ENCODE measurements around the gene HPSE2.

HPSE2 gene

DNA sequence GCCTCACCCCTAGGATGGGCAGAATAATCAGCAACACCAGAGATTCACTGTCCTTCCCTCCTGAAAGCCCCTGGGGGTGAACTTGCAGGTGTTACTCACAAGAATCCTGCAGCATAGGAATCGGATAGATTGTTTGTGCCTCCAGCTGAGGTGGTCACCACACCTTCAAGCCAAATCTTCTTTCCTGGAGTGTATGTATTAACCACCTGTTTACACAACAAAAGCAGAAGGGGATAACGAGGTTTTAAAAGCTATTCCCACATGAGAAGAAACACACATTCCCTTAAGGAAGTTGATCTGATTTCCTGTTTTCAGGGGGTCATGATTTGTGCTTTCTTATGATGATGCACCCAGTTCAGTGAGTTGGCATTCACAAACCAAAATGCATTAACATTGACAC, 615.1 kb downstream of the HPSE2 start:
- no peak for DNase-seq (ENCODE audit: low spot score)

- DNase-seq (ENCODE audit: low spot score) = no peak
Observed at GRCh38 chr10:98619446-98619845, 616.2 kb downstream of the HPSE2 start.

DNA sequence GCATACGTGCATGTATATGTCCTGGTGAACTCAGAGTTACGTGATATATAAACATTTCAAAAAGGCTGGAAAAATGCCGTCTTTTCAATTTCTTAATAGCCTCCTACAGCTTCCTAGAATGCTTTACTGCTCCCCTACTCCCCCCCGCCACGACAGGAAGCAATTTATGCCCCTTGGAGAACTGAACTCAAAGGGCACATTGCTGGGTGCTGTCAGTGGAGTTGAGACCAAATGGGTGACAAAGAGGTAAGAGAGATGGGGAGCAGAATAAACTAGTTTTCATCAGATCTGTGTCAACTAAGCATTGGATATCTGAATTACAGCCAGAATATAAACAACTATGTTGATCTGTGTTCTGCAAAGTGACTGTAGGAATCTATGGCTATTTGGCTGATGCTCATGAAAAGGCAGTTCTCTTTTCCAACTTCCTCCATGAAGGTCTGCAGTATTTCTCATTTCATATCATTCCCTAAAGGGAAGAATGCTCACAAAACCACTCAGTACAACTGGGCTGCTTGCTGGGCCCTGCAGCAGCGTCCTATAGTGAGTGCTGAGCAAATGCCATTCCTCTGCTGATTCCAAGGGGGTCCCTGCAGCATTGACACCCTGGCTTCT, 617.6 kb downstream of the HPSE2 start:
- DNase-seq (ENCODE audit: low spot score) = no peak

GRCh38 chr10:98613446-98613845, 622.2 kb downstream of the HPSE2 start:
- DNase-seq (ENCODE audit: low spot score) = no peak

GRCh38 chr10:98611436-98611835, 624.2 kb downstream of the HPSE2 start:
- no peak for DNase-seq (ENCODE audit: low spot score)

- no peak for DNase-seq (ENCODE audit: low spot score)
Observed at GRCh38 chr10:98610836-98611235, 624.8 kb downstream of the HPSE2 start.

DNA sequence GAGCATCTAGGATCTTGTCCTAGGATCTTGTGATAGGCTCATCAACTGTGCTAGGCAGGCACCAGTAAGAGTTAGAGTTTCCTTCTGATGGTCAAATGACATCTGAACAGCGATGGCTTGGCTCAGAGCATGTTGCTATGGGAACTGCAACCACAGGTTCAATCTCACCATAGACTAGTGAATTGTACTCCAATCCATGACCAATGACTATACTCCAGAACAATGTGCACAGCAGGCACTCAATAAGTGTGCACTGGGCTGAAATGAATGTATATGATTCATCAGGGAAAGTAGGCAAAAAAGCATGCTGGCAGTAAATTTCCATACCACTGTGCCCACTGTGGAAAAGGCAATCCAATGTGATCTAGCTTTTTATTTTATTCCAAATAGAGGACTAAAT, 625.4 kb downstream of the HPSE2 start:
- no peak for DNase-seq (ENCODE audit: low spot score)

- no peak for DNase-seq (ENCODE audit: low spot score)
Observed at GRCh38 chr10:98609265-98609664, 626.4 kb downstream of the HPSE2 start.

DNA sequence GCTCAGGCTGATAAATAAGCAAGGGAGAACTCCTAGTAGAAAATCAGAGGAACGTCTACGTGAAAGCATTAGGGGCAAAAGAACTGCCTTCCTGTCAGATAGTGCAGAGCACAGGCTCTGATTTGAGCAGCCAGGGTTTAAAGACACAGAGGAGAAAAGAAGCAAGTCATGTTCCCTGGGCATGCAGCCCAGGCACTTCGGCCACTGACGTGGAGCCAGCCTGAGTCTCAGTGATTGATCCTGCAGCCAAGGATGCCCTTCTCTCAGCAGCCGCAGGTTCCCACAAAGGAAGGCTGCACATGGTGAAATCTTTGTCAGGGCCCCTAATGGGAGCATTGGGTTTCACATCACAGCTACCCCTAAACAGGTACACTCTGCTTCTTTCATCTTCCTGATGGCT, 627.2 kb downstream of the HPSE2 start:
- no peak for DNase-seq (ENCODE audit: low spot score)

- DNase-seq (ENCODE audit: low spot score) = no peak
Observed at GRCh38 chr10:98602224-98602623, 633.4 kb downstream of the HPSE2 start.

DNA sequence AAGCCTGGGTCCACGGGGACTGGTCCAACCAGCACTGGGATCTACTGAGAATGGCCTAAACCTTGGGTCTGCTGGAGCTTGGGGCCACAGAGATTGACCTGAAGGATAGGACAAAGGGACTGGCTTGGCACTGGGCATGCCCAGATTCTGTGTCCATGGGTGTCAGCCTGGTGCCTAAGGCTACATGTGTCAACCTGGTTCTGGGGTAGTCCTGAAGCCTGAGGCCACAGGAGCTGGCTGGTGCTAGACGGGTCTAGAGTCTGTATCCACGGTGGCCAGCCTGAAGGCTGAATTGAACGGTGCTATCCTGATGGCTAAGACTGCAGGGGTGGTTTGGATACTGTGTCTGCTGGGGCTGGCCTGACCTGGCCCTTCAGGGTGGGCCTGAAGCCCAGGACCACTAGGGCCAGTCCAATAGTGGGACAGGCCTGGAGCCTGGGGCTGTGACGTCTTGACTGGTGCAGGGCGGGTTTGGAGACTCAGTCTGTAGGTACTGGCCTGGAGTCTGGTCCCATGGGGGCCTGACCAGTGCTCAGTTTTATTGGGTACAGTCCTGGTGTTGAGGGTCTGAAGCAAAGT, 636.5 kb downstream of the HPSE2 start:
- DNase-seq (ENCODE audit: low spot score) = no peak

GRCh38 chr10:98596404-98596803, 639.2 kb downstream of the HPSE2 start:
- DNase-seq (ENCODE audit: low spot score) = no peak

DNA sequence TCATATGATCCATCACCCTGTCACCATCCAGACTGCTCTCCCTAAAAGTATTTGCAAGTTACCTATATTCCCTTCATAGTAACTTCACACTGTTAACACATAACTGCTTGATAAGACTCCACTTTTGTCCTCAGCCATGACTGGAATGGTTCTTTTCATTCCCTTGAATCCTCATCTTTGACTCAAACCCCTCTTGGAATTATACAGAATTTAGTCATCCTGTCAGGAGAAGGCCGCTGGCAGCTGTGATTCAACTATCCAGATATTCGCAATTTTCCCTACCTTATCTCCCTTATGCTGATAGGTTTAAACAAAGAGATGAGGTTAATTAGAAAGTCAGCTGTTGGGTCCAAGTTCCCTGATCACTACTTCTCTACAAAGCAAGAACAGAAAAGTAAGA, 646.0 kb downstream of the HPSE2 start:
- DNase-seq (ENCODE audit: low spot score) = no peak

GRCh38 chr10:98589007-98589406, 646.6 kb downstream of the HPSE2 start:
- no peak for DNase-seq (ENCODE audit: low spot score)

- DNase-seq (ENCODE audit: low spot score) = no peak
Observed at GRCh38 chr10:98587156-98587837, 648.4 kb downstream of the HPSE2 start.

DNA sequence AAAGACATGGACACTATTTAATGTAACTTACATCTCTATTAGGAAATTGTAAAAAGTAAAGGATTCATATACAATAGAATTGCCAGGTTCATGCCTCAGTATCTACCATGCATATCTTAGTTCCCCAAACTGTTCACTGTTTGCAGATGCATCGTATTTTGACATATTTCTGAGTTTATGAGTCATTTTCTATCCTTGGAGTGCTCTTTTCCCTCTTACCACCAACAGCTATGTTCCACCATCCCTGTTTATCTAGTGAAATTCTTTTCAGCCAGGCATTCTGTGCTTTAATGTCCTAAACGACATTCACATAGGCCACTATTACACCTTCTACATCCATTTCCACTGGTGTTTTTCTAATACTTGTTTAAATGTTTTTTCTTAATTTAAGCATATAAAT, 649.6 kb downstream of the HPSE2 start:
- DNase-seq (ENCODE audit: low spot score) = no peak

DNA sequence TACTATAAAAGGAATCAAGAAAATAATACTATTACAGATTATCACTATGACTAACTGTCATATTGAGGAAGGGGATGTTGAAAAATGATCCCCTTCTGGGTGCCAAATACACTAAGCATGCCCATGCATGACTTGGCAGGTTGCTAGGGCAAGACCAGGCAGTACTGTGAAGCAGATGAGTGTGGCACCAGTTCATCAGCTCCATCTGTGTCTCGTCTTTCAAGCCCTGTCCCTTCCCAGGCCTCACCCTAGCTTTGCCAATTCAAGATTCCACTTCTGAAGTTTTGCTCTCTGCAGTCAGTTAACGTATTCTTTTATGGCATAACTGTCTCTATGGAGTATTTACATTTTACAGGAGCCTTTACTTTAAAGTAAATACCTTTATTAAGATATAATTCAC, 653.3 kb downstream of the HPSE2 start:
- DNase-seq (ENCODE audit: low spot score) = no peak

DNA sequence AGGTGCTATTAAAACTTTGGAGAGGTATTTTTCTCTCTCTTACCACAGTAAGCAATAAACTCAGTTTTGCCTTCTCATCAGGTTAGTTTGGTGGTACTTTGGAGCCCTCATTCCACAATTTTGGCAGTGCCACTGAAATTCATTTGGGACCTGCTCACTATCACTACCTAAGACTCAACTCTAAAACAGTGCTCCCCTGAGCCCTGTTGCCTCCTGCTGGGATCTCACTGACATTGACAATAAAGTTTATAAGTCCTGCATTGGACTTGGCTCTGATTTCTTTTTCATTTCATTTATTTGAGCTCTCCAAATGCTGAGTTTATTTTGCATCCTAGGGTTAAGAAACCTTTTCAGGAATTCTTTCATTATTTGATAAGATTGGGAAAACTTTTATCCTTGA, 658.1 kb downstream of the HPSE2 start:
- no peak for DNase-seq (ENCODE audit: low spot score)

GRCh38 chr10:98577168-98577567, 658.5 kb downstream of the HPSE2 start:
- DNase-seq (ENCODE audit: low spot score) = no peak

- no peak for DNase-seq (ENCODE audit: low spot score)
Observed at GRCh38 chr10:98576096-98576495, 659.6 kb downstream of the HPSE2 start.

DNA sequence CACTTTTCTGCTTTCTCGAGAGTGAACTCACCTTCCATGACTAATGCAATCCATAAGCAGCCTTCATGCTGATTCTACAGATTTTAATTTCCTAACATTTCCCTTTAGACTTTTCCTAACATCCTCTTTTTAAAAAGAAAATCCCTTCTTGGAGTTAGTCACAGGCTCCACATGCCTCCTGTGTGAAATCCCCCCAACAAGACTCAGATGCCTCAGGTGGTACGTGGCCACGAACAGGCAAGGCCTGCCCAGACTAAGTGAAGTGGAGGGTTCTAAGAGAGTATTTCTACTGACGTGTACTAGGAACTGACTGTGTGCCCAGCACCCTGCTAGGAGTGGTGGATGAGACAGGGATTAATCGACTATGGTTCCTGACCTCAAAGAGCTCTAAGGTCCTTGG, 663.1 kb downstream of the HPSE2 start:
- no peak for DNase-seq (ENCODE audit: low spot score)

DNA sequence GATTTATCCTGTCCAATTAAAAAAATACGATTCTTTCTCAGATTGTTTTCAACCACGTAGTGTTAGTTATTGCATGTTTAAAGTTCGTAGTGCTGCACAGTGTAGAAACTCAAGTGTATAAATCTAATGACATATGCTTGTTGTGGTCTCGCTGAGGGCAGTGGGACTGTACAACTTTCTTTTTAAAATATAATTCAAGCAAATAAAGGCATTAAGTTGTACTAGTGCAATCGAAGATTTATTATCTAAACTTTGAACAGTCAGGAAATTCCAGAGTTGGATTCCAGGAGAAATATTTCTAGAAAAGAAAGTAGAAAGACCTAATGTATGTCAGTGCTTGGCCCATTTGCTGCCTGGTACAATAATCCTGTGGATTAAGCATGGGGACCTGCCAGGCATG, 664.8 kb downstream of the HPSE2 start:
- no peak for DNase-seq (ENCODE audit: low spot score)

DNA sequence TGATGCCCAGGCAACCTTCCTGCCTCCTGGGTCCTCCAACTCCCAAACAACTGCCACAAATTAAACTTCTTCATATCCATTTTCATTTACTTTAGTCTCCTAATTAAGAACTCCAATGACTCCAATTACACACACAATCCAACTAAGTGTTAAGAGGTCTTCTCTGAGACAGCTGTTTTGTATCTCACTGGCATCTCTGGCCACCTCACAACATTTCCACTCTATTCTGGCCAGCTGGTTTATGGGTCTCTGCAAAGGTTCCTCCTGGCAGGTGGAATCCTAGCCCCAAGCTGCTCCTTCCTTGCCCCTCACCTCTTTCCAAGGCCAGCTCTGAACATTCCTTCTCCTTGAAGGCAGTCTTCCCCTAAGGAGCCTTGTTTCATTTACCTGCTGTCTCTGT, 665.8 kb downstream of the HPSE2 start:
- DNase-seq (ENCODE audit: low spot score) = no peak

GRCh38 chr10:98568551-98568950, 667.1 kb downstream of the HPSE2 start:
- no peak for DNase-seq (ENCODE audit: low spot score)
